Stimulated activated CD8-positive, alpha-beta memory T cell treated with anti-CD3 and anti-CD28 coated beads, Interleukin-15, amount 100 ng/mL, for 24 hours (primary cell): ENCODE results near the gene CNGB1.

Experiments used
- DNase-seq: peaks from one replicate; pipeline ENCODE4 v3.0.0-alpha.2; 2020; ENCODE audit warnings: low read depth

CNGB1 gene

DNA sequence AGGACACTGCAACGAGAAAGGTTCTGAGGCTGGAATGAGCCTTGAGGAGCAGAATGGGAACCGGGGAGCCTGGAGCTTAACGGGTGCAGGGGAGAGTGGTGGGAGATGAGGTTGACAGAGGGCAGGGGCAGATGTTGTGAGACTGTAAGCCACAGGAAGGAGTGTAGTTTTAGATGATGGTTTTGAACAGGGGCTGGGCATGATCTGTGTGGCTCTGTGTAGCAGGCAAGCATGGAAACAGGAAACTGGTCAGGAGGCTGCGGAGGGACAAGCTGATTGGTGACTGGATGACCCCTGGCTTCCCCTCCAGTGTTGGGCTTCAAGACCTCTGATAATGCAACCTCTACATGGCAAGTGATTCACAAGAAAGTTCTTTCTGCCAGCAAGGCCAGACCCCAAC is 1.4 kb upstream of the CNGB1 start:
- DNase-seq = no peak

DNA sequence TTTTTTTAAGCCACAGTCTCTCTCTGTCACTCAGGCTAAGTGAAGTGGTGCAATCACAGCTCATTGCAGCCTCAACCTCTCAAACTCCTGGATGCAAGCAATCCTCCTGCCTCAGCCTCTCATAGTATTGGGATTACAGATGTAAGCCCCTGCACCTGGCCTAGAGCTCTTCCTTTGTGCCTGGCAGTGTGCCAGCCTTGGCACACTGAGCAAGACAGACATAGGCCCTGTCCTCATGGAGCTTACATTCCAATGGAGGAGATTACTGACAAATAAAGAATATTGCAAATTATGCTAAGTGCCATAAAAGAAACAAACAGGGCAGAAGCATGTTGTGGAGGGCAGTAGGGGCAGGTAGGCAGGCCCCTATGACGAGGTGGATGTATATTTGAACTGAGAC is 920 bp upstream of the CNGB1 start:
- DNase-seq = no peak

DNA sequence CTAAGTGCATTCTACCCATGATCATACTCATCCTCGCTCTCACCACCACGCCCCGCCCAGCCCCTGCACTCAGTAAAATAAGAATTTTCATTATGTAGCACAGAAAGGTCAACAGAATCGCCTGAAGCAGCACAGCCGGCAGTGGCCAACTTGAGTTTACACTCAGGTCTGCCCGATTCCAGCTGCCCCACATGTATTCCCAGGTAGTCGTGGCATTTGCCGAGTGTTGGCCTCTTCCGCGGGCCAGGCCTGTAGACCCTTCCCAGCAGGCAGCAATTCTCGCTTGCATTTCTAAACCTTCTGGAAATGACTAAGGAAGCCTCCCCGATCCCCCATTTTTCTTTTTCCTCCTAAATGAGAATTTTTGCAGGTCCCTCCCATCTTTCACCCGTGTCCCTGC is 609 bp downstream of the CNGB1 start:
- no peak for DNase-seq

DNA sequence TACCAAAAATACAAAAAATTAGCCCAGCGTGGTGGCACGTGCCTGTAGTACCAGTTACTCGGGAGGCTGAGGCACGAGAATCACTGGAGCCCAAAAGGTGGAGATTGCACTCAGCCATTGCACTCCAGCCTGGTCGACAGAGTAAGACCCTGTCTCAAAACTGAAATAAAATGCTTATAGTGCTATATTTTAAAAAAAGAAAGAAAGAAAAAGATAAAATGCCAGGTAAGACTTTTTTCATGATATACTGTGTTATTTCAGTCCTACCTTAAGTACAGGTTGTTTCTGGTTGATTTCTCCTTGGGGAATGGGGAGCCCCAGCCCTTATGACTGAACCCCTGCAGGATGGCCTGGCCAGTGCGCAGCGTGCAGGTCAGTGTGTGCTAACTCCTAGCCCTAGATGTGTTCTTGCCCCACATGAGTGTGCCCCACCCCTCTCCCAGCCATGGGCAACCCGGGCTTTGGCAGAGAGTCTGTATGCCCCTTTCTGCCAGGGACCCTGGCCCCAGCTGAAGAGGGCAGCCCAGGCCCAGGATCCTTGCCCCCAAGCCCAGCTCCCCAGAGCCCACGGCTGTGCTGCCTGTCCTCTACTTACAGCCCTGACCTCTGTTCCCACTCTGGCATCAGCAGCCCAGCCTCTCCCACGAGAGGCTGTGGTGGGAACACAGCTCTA is 1.3 kb downstream of the CNGB1 start:
- no peak for DNase-seq

DNA sequence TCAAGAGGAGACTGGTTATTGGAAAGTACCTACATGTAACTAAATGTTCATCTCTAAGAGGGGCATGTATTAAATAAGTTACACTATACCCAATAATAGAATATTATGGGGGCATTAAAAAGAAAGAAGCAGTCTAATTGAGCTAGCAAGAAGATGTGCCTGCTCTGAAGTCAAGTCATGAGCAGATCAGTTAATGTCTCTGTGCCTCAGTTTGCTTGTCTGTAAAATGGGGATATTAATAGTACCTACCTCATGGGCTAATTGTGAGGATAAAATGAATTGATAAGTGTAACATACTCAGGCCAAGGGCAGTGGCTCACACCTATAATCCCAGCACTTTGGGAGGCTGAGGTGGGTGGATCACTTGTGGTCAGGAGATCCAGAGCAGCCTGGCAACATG is 3.0 kb downstream of the CNGB1 start:
- no peak for DNase-seq

DNA sequence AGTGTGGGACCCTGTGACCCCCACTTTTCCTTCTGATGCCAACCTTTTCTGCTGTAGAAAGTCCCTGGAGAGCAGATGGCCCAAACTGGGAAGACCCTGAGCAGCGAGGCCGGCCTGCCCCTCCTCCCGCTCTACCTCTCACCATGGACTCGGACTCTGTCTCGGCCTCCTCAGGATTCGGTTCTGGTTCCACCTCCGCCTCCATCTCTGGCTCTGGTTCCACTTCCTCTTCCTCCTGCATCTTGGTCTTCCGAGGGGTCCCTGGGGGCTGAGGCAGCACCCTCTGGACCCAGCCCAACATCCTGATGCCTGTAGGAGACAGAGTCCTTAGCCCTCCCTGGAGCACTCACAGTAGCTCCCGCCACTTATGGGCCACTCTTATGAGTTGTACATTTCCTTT is 3.9 kb downstream of the CNGB1 start:
- no peak for DNase-seq

DNA sequence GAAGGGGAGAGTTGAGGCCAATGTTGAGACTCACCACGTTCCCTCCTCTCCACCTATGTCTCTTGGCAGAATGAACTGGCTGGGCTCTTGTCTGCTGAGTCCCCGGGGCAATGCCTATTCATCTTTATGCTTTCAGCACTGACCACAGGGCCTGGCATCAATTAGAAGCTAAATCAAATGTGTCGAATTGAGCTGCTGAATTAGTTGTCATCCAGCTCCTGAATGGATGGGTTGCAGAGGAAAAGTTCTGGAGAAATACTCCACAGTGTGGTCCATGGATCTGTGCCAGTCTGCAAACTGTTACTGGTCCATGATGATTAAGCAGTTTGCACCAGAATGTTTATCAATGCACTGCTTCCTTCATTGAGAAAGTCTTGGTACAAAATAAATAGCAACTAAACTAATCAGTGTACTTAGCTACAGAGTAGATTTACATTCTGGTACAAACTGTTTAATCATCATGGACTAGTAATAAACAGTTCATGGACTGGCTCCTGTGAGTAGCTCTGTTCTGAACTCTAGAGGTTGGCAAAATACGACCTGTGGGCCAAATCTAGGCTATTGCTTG is 4.6 kb downstream of the CNGB1 start:
- DNase-seq = no peak

DNA sequence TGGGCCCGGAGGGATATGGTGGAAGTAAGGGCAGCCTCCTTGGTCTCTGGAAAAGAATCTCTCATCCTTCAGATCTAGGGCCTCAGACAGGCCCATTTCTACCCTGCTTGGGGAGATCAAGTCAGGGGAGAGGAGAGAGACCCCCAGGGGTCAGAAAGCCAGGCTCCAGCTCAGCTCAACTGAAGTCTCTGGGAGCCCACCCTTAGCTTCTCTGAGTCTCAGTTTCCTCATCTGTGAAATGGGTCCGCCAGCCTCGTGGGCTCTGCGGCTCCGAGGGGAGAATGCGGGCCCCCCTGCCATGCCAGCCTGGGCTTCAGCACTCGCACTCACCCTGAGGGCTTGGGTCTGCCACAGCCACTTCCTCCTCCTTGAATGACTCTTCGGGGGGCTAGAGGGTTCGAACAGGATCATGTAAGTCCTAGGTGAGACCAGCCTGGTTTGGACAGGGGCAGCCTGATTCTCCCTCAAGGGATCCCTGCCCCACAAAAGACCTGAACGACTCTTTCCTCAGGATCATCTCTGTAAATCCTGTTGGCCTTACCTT is 6.7 kb downstream of the CNGB1 start:
- no peak for DNase-seq

DNA sequence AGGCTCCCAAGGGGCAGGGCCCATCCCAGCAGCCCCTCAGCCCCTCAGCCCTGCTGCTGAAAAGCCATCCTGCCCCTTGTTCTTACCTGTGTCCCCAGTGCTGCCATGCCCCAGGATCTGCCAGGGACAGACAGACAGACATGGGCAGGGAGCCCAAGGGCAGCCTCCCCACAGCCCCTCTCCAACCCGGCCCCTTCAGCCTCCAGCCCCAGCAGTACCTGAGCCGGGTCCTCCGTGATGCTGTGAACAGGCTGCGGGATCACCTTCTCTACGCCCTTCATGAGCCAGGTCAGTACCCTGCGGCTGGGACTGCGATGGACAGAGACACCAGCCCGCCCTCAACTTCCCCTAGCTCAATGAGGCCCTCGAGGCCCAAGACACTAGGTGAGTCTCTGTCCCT is 8.2 kb downstream of the CNGB1 start:
- DNase-seq = no peak

DNA sequence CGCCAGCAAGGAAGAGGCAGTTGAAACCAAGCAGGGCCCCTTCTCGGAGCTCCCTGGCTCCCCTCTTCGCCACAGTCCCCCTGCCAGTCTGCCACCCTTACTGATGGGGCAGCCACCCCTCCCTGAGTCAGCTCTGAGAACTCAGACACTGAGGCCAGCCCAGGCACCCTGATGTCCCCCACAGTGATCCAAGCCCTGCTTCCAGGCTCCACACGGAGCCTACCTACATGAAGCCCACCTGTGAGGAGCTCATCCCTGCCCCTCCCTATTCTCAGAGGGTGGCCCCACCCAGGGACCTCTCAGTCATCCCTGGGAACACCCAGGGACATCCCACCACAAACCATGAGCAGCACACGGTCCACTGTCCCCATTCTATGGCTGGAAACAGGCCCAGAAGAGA is 8.9 kb downstream of the CNGB1 start:
- DNase-seq = no peak

DNA sequence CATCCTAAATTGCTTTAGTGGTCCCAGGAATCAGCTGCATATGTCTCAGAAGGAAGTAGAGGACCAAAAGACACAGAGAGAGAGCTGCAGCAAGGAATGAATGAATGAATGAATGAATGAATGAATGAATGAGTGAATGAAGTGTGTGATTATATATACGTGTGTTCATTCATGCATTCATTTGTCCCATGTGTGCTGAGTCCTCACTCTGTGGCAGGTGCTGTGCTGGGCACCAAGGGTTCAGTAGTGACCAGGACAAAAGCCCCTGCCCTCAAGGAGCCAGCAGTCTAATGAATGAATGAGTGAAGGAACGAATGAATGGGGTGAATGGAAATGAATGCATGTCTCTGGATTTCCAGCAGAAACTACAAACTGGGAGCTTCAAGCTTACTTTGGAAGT is 9.4 kb downstream of the CNGB1 start:
- no peak for DNase-seq

DNA sequence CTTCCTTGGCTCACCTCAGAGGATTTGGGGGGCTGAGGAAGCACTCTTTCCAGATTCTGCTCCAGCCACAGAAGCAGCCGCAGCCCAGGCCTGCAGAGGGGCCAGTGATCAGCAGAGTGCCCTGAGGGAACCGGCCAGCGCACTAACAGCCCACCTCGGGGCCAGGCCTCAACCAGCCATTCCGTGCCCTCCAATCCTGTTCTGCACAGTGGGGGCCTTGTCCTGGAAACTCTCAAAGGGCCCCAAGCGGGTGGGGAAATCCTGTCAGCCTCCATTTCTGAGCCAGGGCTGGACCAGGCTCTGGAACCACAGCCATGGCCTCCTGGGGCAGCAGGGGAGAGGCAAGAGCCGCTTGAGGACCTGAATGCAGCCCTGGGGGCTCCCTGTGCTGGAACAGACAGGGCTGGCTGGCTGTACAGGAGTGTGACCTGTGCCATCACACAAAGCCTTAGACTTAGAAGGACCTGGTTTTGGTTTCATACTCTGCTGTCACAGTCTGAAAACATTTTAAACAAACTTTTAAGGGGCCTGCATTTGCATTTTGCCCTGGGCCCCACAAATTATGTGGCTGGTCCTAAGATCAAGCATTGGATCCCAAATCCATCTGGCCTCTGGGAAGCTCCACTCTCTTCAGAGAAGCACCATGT is 10.0 kb downstream of the CNGB1 start:
- DNase-seq = no peak

DNA sequence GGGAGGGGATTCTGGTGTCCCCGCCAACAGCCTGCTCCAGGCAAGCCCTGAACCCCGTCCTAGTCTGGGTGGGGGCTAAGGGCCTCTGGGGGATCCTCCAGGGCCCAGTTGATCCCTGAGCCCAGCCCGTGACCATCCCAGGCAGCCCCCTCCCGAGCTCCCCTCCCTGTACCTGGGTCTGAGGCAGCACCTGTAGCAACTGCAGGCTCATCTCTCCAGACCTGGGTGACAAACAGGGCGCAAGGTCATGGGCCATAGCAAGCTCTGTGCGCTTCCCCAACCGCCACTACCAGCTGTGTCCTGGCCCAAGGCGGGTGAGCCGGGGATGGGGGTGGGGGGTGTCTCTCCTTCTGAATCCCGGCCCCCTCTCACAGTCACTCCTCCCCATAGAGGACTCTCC is 10.6 kb downstream of the CNGB1 start:
- no peak for DNase-seq

DNA sequence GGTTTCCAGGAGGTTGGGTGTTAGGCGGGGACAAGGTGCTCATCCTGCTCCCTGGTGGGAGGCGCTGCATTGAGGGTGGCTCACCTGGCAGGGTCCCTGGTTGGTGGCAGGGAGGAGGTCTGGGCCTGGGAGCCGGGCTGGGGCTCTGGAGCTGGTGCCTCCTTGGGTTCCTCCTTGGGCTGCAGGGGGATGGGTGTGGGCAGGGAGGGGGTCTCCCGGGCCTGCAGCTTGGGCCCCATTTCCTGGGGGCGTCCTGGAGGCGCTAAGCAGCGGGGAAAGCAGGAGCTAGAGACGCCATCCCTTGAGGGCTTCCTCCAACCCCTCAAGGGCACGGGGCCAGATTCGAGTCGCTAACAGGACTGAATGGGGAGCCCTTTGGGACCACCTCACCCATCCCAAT is 11.1 kb downstream of the CNGB1 start:
- no peak for DNase-seq

DNA sequence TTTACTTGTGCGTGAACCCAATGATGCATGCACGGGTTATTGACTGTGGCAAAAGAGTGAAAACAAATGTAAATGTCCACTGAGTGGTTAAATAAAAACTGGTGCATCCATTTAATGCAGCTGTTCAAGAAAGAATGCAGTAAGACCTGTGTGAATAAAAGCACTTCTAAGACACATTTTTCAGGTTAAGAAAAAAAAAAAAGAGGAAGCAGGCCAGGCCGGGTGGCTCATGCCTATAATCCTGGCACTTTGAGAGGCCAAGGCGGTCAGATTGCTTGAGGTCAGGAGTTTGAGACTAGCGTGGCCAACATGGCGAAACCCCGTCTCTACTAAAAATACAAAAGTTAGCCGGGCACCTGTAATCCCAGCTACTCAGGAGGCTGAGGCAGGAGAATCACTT is 11.8 kb downstream of the CNGB1 start:
- no peak for DNase-seq

DNA sequence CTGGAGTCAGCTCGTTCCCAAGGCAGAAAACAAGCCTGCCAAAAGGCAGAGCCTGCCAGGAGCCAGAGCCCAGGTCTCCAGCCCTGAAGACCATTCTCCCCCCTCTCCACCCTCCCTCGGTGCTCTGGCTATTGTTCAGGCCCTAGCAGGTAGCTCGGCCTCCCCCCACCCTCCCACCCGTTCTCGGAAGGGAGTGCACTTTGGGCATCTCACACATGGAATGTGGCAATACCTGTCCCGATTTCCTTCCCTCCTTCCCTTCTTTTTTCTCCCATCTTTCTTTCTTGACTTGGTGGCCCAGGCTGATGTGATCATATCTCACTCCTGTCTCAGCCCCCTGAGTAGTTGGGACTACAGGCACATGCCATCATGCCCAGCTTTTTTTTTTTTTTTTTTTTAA is 12.4 kb downstream of the CNGB1 start:
- DNase-seq = no peak

DNA sequence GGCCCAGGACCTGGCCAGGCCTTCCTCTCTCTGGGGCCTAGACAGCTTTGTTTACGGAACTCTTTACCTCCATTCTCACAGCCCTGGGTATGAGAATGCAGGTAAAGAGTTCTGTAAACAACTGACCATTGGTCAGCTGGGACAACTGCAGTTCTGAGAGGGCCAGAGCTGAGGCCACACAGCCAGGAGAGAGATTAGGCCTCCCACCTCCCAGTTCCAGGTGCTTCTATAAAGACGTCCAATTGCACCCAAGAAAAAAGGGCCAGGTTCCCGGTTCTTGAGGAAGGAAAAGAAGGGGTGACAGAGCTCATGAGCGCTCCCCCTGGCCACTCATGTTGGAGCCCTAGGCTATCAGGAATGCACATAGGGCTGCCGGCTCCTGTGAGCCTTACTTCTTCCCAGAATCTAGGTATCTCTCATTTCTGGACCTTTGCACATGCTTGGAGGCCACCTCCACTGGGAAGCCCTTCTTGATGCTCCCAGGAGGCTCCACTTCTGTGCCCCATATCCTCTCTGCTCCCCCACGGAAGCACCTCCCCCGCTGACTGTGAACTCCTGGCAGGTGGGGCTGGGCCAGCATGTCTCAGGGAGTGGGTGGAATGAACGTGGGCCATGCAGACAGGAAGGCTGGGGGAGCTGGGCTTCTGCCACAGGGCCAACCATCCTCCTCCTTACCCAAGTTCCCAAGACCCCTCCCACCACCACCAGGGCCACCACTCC is 13.1 kb downstream of the CNGB1 start:
- no peak for DNase-seq

DNA sequence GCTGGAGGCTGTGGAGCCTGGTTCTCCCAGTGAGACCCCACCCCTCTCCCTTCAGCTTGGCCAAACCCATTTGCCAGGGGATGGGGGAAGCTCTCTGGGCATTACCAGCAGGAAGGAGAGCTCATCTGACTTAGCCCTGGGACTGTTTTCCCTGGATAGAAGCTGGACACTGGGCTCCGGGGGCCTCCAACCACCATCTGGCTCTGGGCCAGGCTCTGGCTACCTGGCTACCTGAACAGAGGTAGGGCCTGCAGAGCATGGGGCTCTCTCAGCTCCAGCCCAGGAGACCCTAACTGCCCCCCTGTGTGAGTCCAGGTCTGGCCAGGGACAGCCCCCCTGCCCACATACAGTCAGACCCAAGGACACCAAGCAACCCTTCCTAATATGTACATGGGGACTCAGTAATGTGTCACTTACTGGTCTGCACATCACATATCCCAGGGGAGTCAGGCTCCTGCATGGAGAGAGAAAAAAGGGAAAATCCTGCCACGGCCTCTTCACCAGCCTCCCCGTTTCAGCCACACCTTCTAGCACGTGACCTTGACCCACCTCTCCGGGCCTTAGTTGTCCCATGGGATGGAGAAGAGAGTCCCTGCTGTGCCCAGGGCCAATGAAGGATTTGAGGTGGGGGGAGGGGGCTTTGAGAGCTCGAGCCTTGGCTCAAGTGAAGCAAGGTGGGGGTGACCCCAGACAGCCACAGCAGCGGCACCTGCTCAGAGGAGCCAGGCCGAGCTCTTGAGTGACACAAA is 13.8 kb downstream of the CNGB1 start:
- DNase-seq = no peak

DNA sequence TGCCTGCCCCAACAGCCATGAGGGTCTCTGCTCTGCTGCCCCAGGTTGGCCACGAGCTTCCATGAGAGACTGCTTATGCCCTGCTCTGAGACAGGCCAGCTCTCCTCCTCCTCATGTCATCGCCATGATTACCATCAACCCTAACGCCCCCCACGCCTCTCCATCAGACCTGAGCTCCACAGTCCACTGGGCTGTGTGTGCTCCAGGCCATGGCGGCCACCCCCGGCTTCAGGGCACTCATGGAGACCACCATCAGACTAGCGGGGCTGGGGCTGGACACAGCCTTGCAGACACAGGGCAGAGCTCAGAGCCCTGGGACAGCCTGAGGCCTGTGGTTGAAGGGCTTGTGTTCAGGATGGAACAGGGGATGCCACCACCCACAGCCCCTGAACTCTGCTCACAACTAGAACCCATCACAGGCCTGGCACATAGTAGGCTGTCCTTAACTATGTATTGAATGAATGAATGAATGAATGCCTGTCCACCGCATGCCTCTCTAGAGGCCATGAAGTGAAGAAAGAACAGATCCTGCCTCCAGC is 14.6 kb downstream of the CNGB1 start:
- no peak for DNase-seq

DNA sequence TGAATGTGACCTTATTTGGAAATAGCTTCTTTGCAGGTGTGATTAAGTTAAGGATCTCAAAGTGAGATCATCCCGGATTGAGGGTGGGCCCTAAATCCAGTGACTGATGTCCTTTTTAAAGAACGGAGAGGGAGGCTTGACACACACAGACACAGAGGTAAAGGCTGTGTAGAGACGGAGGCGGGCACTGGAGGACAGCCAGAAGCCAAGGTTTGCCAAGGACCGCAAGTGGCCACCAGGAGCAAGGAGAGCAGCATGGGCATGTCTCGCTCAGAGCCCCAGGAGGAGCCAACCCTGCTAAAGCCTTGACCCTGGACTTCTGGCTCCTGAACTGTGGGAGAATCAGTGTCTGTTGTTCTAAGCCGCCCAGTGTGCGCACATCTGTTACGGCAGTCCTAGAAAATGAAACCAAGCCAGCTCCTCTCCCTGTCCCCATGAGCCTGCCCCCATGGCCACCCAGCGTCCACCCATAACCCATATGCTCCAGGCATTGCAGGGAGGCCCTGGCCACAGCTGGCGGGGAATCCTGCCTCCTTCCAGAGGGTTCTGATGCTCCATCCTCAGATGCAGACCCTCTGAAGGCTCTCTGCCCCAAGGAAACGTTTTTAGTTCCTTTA is 15.2 kb downstream of the CNGB1 start:
- no peak for DNase-seq

DNA sequence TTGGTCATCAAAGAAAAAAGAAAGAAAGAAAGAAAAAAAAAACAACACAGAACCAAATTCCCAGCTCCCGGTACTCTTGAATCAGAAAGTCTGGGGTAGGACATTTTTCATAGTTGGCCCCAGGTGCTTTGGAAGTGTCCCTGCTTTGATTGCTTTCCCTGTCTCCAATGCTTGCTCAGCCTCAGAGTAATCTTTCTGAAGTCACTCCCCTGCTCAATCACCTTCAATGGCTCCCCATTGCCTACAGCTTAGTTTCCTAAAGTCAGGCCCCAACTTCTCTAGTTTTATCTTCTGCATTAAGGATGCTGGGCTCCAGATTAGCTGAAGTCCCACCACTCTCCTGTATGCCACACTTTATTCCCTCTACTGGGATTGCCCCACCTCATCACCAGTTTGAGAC is 17.1 kb downstream of the CNGB1 start:
- DNase-seq = no peak

DNA sequence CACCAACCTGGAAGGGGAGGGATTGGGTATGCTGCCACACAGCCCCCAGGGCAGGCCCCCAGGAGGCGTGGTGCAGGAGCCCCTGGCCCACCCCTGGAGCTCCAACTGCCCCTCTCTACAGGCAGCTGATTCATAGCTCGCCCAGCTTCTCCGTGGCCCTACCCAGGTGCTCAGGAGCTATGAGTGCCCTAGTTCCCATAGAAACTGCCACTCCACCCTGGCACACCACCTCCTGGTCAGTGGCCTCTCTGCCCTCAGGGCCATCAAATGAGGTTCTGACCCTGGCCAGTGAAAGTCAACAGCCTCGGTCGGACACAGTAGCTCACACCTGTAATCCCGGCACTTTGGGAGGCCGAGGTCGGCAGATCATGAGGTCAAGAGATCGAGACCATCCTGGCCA is 18.0 kb downstream of the CNGB1 start:
- no peak for DNase-seq
